ENCODE measurements around the gene STXBP6. TPM values are rescaled to one million over a fixed set of nuclear protein-coding genes. Genes with fewer than 3 reads are reported as not detected.

Gene STXBP6
- total and polyA plus RNA-seq, 2 donors (not counting 3 experiments of a cell fraction or from before 2014, with no cell fraction given): 0.06 TPM; not detected in 1

GRCh38 chr14:24881116-24881893 is 168.6 kb downstream of the STXBP6 start:
- no peak for TF ChIP-seq CTCF (IDR thresholded peaks at IDR 0.05; ENCODE audit: extremely low read depth in 1 of 2, insufficient read depth in 1 of 2, low read depth in 1 of 2, low read length in 2 of 2)
- TF ChIP-seq POLR2A (IDR thresholded peaks at IDR 0.05; ENCODE audit: low read depth, low read length): no peak
- no peak for TF ChIP-seq EZH2 (IDR thresholded peaks at IDR 0.05; ENCODE audit: borderline replicate concordance, low read depth, low read length, severe bottlenecking)
- no peak for TF ChIP-seq GATA2 (IDR thresholded peaks at IDR 0.05; ENCODE audit: insufficient read depth, insufficient read length, low read depth, low read length)
- H3K4me2 ChIP-seq (ENCODE audit: insufficient read depth, low read length): no peak overlapping the region
- no peak overlapping the region for H3K9ac ChIP-seq (replicated peaks; ENCODE audit: extremely low read depth, insufficient read depth, low read length)
- dilution Hi-C loops (cut with MboI; ENCODE audit: extremely low pct_ligation_motif_present, low sequenced_read_pairs) (no loop called here), intact Hi-C loops (cut with micrococcal nuclease) (no loop called here)
- no peak overlapping the region for H2AFZ ChIP-seq (ENCODE audit: low read depth, low read length)
- BruUV-seq (replicated peaks): no TSS peak
- H3K36me3 ChIP-seq (ENCODE audit: control insufficient read depth in 2 of 2, extremely low read depth in 1 of 2, insufficient read depth in 2 of 2, low read length in 2 of 2): no peaks in the 10 kb centered on the region
- no peaks in the 10 kb centered on the region for H3K79me2 ChIP-seq (ENCODE audit: control insufficient read depth, insufficient read depth, low read length)
- no peaks in the 10 kb centered on the region for H3K4me1 ChIP-seq (ENCODE audit: control insufficient read depth, extremely low read depth, insufficient read depth, low read length)
- FAIRE-seq (no peak), DNase-seq (ENCODE audit: low read depth, low spot score) (no peak)
- POLR2A ChIA-PET: no interaction called here
- H4K20me1 ChIP-seq (replicated peaks; ENCODE audit: control insufficient read depth, extremely low read depth, insufficient read depth, low read length): no peaks in the 10 kb centered on the region
- no peaks in the 10 kb centered on the region for H3K27me3 ChIP-seq (ENCODE audit: control insufficient read depth in 2 of 2, insufficient read depth in 2 of 2, low read length in 2 of 2)
- no peaks in the 10 kb centered on the region for H3K9me3 ChIP-seq (replicated peaks; ENCODE audit: control insufficient read depth, insufficient read depth, low read length)
- no peaks in the 10 kb centered on the region for H3K9me1 ChIP-seq (replicated peaks; ENCODE audit: control insufficient read depth, extremely low read depth, insufficient read depth, low read length)
- H3K27ac ChIP-seq (ENCODE audit: insufficient read depth, low read depth, low read length): no peak overlapping the region
- CTCF ChIA-PET: no interaction called here
- H3K4me3 ChIP-seq (replicated peaks in 1 of 3; ENCODE audit: insufficient read depth in 1 of 3, low read depth in 1 of 3, low read length in 3 of 3): no peak overlapping the region

GRCh38 chr14:24880689-24881088 is 169.3 kb downstream of the STXBP6 start:
- no peak overlapping the region for H3K4me2 ChIP-seq (ENCODE audit: insufficient read depth, low read length)
- intact Hi-C loops (cut with micrococcal nuclease) (no loop called here), dilution Hi-C loops (cut with MboI; ENCODE audit: extremely low pct_ligation_motif_present, low sequenced_read_pairs) (no loop called here)
- no peak for FAIRE-seq
- BruUV-seq (replicated peaks): no TSS peak
- no peaks in the 10 kb centered on the region for H3K79me2 ChIP-seq (ENCODE audit: control insufficient read depth, insufficient read depth, low read length)
- H3K36me3 ChIP-seq (ENCODE audit: control insufficient read depth in 2 of 2, extremely low read depth in 1 of 2, insufficient read depth in 2 of 2, low read length in 2 of 2): no peaks in the 10 kb centered on the region
- no peak overlapping the region for H3K9ac ChIP-seq (replicated peaks; ENCODE audit: extremely low read depth, insufficient read depth, low read length)
- no peak overlapping the region for H3K27ac ChIP-seq (ENCODE audit: insufficient read depth, low read depth, low read length)
- ChIA-PET POLR2A (no interaction called here), CTCF (no interaction called here)
- no peaks in the 10 kb centered on the region for H3K9me3 ChIP-seq (replicated peaks; ENCODE audit: control insufficient read depth, insufficient read depth, low read length)
- no peaks in the 10 kb centered on the region for H3K9me1 ChIP-seq (replicated peaks; ENCODE audit: control insufficient read depth, extremely low read depth, insufficient read depth, low read length)
- H3K27me3 ChIP-seq (ENCODE audit: control insufficient read depth in 2 of 2, insufficient read depth in 2 of 2, low read length in 2 of 2): no peaks in the 10 kb centered on the region
- no peaks in the 10 kb centered on the region for H3K4me1 ChIP-seq (ENCODE audit: control insufficient read depth, extremely low read depth, insufficient read depth, low read length)
- H3K4me3 ChIP-seq (replicated peaks in 1 of 3; ENCODE audit: insufficient read depth in 1 of 3, low read depth in 1 of 3, low read length in 3 of 3): no peak overlapping the region
- no peak overlapping the region for H2AFZ ChIP-seq (ENCODE audit: low read depth, low read length)
- no peak for TF ChIP-seq MAX (IDR thresholded peaks at IDR 0.05; ENCODE audit: insufficient read depth, insufficient read length)
- TF ChIP-seq GATA2 (IDR thresholded peaks at IDR 0.05; ENCODE audit: insufficient read depth, insufficient read length, low read depth, low read length): no peak
- TF ChIP-seq POLR2AphosphoS5 (IDR thresholded peaks at IDR 0.05; ENCODE audit: insufficient read depth, low read depth, low read length): no peak
- no peak for TF ChIP-seq EZH2 (IDR thresholded peaks at IDR 0.05; ENCODE audit: borderline replicate concordance, low read depth, low read length, severe bottlenecking)
- no peak for DNase-seq (ENCODE audit: low read depth, low spot score)
- no peaks in the 10 kb centered on the region for H4K20me1 ChIP-seq (replicated peaks; ENCODE audit: control insufficient read depth, extremely low read depth, insufficient read depth, low read length)

Data from endothelial cell of umbilical vein (primary cell).